HepG2 (cell line): ENCODE results near the gene OST4. TPM values are rescaled to one million over a fixed set of nuclear protein-coding genes. Genes with fewer than 3 reads are reported as not detected.

Source experiments
- CREM ChIP-seq, 2 experiments: sonication (generic) in 1 of 2; formaldehyde crosslinking in 1 of 2; IDR thresholded peaks; 2 replicates each; pipeline versions ENCODE4 v1.4.0 to v1.6.1; 2016 to 2020; ENCODE audit warnings: antibody characterized with exemption in 1 of 2, mild to moderate bottlenecking in 1 of 2, missing genetic modification reagents in 1 of 2
- HNRNPK ChIP-seq: fragments of 200-400 bp; formaldehyde crosslinking; IDR thresholded peaks from 2 replicates; pipeline ENCODE4 v1.6.1; 2018; ENCODE audit warnings: low read length, low read depth, moderate library complexity, mild to moderate bottlenecking; ENCODE audit not compliant: poor library complexity, severe bottlenecking
- IRF1 ChIP-seq: sonication (generic); formaldehyde crosslinking; IDR thresholded peaks from 2 replicates; pipeline ENCODE4 v1.4.0; 2020; ENCODE audit warnings: low read depth, mild to moderate bottlenecking, missing genetic modification reagents
- JUND ChIP-seq: sonication (generic); formaldehyde crosslinking; IDR thresholded peaks from 2 replicates; pipeline ENCODE4 v1.8.0; 2022; ENCODE audit warnings: mild to moderate bottlenecking, missing genetic modification reagents
- MBNL3 ChIP-seq: fragments of 250-450 bp; sonication (Bioruptor Pico); conservative IDR thresholded peaks from 2 replicates; pipeline ENCODE4 v1.8.0; 2022; ENCODE audit warnings: mild to moderate bottlenecking, inconsistent platforms
- NCOA2 ChIP-seq: sonication (generic); formaldehyde crosslinking; IDR thresholded peaks from 2 replicates; pipeline ENCODE4 v1.8.0; 2022; ENCODE audit warnings: inconsistent platforms
- NPAS2 ChIP-seq: sonication (generic); formaldehyde crosslinking; IDR thresholded peaks from 2 replicates; pipeline ENCODE4 v1.8.0; 2022; ENCODE audit warnings: mild to moderate bottlenecking, missing genetic modification reagents, borderline replicate concordance
- ZMYM3 ChIP-seq: sonication (generic); formaldehyde crosslinking; IDR thresholded peaks from 2 replicates; pipeline ENCODE4 v1.5.1; 2020; ENCODE audit warnings: mild to moderate bottlenecking, missing genetic modification reagents
- ZNF17 ChIP-seq: sonication (generic); formaldehyde crosslinking; IDR thresholded peaks from 2 replicates; pipeline ENCODE4 v1.5.0; 2020; ENCODE audit warnings: mild to moderate bottlenecking, missing genetic modification reagents
- ZNF558 ChIP-seq: sonication (generic); formaldehyde crosslinking; IDR thresholded peaks from 2 replicates; pipeline ENCODE4 v1.9.0; 2022; ENCODE audit warnings: mild to moderate bottlenecking, missing genetic modification reagents, borderline replicate concordance
- ZNF770 ChIP-seq: sonication (generic); formaldehyde crosslinking; IDR thresholded peaks from 2 replicates; pipeline ENCODE4 v1.5.0; 2020; ENCODE audit warnings: mild to moderate bottlenecking, missing genetic modification reagents
- ZNF878 ChIP-seq: sonication (generic); formaldehyde crosslinking; IDR thresholded peaks from 2 replicates; pipeline ENCODE4 v1.8.1; 2023; ENCODE audit warnings: mild to moderate bottlenecking, missing genetic modification reagents, moderate library complexity
- polyA plus RNA-seq, 8 experiments: library from polyadenylated mRNA; depleted of rRNA in 3 of 8; stranded (reverse) in 7 of 8; unstranded in 1 of 8; fragments of >200 nt; fragmentation: Illumina TruSeq in 4 of 8; extraction: Trizol in 4 of 8; gene quantifications; 2 replicates each; pipeline versions ENCODE4 v1.2.1 to v1.2.3, GENCODE V29; 2011 to 2016; ENCODE audit warnings: low read depth in 4 of 8, missing spikeins in 1 of 8, mixed read lengths in 1 of 8; ENCODE audit not compliant: insufficient read depth in 1 of 8
- total RNA-seq, 5 experiments: library from RNA; depleted of rRNA; stranded (reverse); fragments of >200 nt; fragmentation: Illumina TruSeq; extraction: Trizol; gene quantifications; 2 replicates each; pipeline ENCODE4 v1.2.3, GENCODE V29; 2016; ENCODE audit warnings: low read depth in 1 of 5
- TF ChIP-seq, protein P1 (sequence below): sonication (generic); formaldehyde crosslinking; IDR thresholded peaks from one replicate; pipeline ENCODE4 v1.5.1; 2020; ENCODE audit warnings: mild to moderate bottlenecking, missing genetic modification reagents; ENCODE audit errors: not compliant biosample characterization
- TF ChIP-seq, protein P2 (sequence below): sonication (generic); formaldehyde crosslinking; IDR thresholded peaks from 2 replicates; pipeline ENCODE4 v1.4.0; 2020; ENCODE audit warnings: missing genetic modification reagents, borderline replicate concordance

OST4 gene
- total and polyA plus RNA-seq, 2 of the 13 experiments (the other 11 are each of a cell fraction or from before 2014, with no cell fraction given): 498 to 584 TPM

DNA sequence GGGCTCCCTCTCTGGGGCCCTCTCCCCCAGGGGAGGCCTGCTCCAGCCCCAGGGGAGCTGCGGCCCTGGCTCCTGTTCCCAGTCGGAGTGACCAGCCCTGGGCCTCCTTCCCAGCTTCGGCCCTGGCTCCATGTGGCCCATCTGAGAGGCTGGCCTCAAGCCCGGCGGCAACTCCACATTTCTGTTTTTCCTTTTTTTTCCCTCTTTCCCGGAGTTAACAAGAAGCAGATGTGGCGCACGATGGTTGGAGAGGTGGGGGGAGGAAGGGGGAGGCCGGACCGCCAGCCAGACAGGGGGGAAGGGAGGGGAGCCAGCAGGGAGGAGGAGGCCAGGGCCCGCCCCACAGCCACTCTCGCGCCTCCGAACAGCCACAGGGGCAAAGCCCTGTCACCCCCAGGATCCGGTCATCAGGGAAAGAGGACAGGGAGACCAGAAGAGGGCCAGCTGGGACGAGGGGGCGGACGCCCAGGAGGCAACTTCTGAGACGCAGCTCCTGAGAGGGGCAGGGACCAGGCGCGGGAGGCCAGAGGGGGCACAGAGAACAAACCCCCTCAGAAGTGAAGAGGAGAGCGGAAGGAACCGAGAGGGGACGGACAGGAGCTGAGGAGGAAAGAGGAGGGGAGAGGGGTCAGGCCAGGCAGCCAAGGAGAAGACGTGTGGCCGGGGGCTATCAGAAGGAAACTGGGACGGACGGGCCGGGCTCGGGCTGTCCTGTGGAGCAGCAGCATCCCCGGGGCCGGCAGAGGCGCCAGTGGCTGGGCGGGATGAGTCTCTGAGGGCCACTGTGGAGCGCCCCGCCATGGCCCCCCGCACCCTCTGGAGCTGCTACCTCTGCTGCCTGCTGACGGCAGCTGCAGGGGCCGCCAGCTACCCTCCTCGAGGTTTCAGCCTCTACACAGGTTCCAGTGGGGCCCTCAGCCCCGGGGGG is 7.1 kb upstream of the OST4 start, which contains the start of gene EMILIN1 (continued):
- TF ChIP-seq IRF1 (CRISPR knock-in tag) (no peak), JUND (CRISPR knock-in tag) (no peak), MBNL3 (CRISPR knock-in tag) (no peak), CREM (IDR thresholded peaks at IDR 0.05) (no peak), CREM (CRISPR knock-in tag; IDR thresholded peaks at IDR 0.05) (no peak), NPAS2 (CRISPR knock-in tag) (no peak), NCOA2 (CRISPR knock-in tag) (no peak), ZNF878 (CRISPR knock-in tag) (no peak), ZNF558 (CRISPR knock-in tag) (no peak), HNRNPK (no peak), ZNF17 (CRISPR knock-in tag) (no peak), ZMYM3 (CRISPR knock-in tag) (0 out of 2 replicates have a peak, but pooled peaks have one; percentile 2), ZNF770 (no peak)
- TF ChIP-seq, protein P1, sequence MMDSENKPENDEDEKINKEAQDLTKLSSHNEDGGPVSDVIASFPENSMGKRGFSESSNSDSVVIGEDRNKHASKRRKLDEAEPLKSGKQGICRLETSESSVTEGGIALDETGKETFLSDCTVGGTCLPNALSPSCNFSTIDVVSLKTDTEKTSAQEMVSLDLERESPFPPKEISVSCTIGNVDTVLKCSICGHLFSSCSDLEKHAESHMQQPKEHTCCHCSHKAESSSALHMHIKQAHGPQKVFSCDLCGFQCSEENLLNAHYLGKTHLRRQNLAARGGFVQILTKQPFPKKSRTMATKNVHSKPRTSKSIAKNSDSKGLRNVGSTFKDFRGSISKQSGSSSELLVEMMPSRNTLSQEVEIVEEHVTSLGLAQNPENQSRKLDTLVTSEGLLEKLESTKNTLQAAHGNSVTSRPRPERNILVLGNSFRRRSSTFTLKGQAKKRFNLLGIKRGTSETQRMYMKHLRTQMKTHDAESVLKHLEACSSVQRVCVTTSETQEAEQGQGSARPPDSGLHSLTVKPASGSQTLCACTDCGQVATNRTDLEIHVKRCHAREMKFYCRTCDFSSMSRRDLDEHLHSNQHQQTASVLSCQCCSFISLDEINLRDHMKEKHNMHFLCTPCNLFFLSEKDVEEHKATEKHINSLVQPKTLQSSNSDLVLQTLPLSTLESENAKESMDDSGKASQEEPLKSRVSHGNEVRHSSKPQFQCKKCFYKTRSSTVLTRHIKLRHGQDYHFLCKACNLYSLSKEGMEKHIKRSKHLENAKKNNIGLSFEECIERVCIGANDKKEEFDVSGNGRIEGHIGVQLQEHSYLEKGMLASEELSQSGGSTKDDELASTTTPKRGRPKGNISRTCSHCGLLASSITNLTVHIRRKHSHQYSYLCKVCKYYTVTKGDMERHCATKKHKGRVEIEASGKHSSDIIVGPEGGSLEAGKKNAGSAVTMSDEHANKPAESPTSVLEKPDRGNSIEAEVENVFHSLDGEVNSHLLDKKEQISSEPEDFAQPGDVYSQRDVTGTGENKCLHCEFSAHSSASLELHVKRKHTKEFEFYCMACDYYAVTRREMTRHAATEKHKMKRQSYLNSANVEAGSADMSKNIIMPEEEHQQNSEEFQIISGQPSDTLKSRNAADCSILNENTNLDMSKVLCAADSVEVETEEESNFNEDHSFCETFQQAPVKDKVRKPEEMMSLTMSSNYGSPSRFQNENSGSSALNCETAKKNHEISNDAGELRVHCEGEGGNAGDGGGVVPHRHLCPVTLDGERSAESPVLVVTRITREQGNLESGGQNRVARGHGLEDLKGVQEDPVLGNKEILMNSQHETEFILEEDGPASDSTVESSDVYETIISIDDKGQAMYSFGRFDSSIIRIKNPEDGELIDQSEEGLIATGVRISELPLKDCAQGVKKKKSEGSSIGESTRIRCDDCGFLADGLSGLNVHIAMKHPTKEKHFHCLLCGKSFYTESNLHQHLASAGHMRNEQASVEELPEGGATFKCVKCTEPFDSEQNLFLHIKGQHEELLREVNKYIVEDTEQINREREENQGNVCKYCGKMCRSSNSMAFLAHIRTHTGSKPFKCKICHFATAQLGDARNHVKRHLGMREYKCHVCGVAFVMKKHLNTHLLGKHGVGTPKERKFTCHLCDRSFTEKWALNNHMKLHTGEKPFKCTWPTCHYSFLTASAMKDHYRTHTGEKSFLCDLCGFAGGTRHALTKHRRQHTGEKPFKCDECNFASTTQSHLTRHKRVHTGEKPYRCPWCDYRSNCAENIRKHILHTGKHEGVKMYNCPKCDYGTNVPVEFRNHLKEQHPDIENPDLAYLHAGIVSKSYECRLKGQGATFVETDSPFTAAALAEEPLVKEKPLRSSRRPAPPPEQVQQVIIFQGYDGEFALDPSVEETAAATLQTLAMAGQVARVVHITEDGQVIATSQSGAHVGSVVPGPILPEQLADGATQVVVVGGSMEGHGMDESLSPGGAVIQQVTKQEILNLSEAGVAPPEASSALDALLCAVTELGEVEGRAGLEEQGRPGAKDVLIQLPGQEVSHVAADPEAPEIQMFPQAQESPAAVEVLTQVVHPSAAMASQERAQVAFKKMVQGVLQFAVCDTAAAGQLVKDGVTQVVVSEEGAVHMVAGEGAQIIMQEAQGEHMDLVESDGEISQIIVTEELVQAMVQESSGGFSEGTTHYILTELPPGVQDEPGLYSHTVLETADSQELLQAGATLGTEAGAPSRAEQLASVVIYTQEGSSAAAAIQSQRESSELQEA: peak; percentile 42
- TF ChIP-seq, protein P2, sequence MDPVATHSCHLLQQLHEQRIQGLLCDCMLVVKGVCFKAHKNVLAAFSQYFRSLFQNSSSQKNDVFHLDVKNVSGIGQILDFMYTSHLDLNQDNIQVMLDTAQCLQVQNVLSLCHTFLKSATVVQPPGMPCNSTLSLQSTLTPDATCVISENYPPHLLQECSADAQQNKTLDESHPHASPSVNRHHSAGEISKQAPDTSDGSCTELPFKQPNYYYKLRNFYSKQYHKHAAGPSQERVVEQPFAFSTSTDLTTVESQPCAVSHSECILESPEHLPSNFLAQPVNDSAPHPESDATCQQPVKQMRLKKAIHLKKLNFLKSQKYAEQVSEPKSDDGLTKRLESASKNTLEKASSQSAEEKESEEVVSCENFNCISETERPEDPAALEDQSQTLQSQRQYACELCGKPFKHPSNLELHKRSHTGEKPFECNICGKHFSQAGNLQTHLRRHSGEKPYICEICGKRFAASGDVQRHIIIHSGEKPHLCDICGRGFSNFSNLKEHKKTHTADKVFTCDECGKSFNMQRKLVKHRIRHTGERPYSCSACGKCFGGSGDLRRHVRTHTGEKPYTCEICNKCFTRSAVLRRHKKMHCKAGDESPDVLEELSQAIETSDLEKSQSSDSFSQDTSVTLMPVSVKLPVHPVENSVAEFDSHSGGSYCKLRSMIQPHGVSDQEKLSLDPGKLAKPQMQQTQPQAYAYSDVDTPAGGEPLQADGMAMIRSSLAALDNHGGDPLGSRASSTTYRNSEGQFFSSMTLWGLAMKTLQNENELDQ (CRISPR knock-in tag): no peak
